NOMO-1 treated with dmso at 0.1 percent for 144 hours (cell line): Measurements from ENCODE around the gene ZDHHC22.

Experiments
- DNase-seq: peaks from one replicate; lab custom pipeline; 2025; ENCODE audit not compliant: unreplicated experiment; lab: John Stamatoyannopoulos, UW

The ZDHHC22 gene

DNA sequence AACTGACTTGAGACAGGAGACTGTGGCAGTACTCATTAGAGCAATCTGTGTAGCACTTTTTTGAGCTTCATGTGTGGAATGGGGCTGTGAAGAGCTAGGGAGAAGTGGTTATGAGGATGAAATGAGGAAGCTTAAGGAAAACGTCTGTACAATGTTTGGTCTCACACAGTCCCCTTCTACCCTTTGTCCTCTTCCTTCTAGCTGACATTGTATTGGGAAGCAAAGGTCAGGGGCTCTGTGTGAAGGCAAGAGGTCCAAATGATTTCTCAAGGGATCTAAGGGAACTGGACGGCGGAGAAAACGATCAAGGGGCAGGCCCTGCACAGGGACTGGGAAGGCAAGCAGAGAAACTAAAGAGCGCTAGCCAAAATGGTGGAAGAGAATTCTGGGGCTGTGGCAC lies 56.6 kb downstream of the ZDHHC22 start:
- DNase-seq, result no peak

DNA sequence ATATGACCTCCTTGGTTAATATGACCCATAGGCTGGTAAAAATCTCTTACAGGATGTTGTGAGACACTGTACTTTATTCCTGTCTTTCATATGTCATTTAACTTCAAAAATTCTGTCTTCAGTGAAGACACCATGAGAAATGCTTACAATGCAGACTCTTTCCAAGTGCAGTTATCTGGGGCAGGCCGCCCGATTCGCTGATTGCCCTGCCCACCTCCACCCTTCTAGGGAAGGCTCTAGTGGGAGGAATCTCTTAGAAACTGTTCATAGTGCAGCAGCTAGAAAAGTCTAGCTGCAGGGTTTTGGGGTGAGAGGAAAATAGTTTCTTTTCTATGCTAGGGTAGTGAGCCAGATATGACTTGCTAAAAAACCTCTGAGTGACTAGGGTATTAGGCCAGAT lies 58.5 kb downstream of the ZDHHC22 start:
- DNase-seq, result no peak

DNA sequence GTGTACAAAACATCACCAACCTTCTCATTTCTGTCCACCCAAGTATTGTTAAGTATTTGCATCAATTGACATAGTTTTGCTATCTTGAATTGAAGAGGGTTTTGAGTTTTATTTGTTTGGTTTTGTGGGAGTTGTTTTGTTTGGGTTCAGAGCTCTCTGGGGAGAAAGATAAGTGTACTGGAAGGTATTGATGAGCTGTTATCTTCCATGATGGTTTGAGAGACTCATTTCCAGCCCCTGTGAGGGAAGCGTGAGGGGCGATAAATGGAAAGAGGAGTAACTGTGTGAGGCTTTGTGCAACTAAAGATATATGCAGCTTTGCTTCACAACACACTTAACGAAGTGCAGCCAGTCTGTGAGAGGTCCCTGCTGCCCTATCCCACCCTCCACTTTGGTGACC lies 59.2 kb downstream of the ZDHHC22 start:
- DNase-seq, result no peak
